ENCODE measurements around the gene BDH1.

BDH1 gene

GRCh38 chr3:197512691-197513571 lies 42.8 kb downstream of the BDH1 start:
- Histone ChIP-seq H3K4me2 (ENCODE audit: low read depth, low read length) (no peak overlapping the region), H3K36me3 (replicated peaks; ENCODE audit: insufficient read depth, low read length) (no peaks in the 10 kb centered on the region), H3K9me2 (replicated peaks; ENCODE audit: insufficient read depth, low read length) (no peaks in the 10 kb centered on the region), H3K79me2 (ENCODE audit: low read length) (no peaks in the 10 kb centered on the region), H3K27ac (ENCODE audit: low read length) (no peak overlapping the region), H3F3A (ENCODE audit: insufficient read depth, low read length) (no peaks in the 10 kb centered on the region; the same call in 1 of the 2 replicates), H3K9ac (ENCODE audit: low read length) (no peak overlapping the region), H2AFZ (ENCODE audit: low read length) (no peak overlapping the region), H3K27me3 (replicated peaks; ENCODE audit: insufficient read depth, low read length) (no peaks in the 10 kb centered on the region), H3K9me3 (replicated peaks; ENCODE audit: insufficient read depth, low read length) (no peaks in the 10 kb centered on the region), H3K4me1 (ENCODE audit: low read length) (no peaks in the 10 kb centered on the region), H4K20me1 (ENCODE audit: insufficient read depth, low read length) (no peaks in the 10 kb centered on the region), H3K4me3 (ENCODE audit: low read length) (no peak overlapping the region)
- no peak for DNase-seq
- TF ChIP-seq EZH2phosphoT487 (IDR thresholded peaks at IDR 0.05; ENCODE audit: low read length) (no peak), EZH2 (optimal IDR thresholded peaks at IDR 0.05; ENCODE audit: low read depth, low read length) (no peak), CTCF (IDR thresholded peaks at IDR 0.05; ENCODE audit: low read length) (no peak)

- peaks cover 2% of the 10 kb centered on the region; the same call in 1 of the 2 replicates for H3K4me1 ChIP-seq (ENCODE audit: low read length)
- H3K79me2 ChIP-seq (ENCODE audit: low read length) = no peaks in the 10 kb centered on the region
- no peak overlapping the region for H3K27ac ChIP-seq (ENCODE audit: low read length)
- no peaks in the 10 kb centered on the region; the same call in 1 of the 2 replicates for H3F3A ChIP-seq (ENCODE audit: insufficient read depth, low read length)
- no peaks in the 10 kb centered on the region for H3K27me3 ChIP-seq (replicated peaks; ENCODE audit: insufficient read depth, low read length)
- H3K9me2 ChIP-seq (replicated peaks; ENCODE audit: insufficient read depth, low read length) = no peaks in the 10 kb centered on the region
- H4K20me1 ChIP-seq (ENCODE audit: insufficient read depth, low read length) = no peaks in the 10 kb centered on the region
- H3K9ac ChIP-seq (ENCODE audit: low read length) = no peak overlapping the region
- H3K4me2 ChIP-seq (ENCODE audit: low read depth, low read length) = no peak overlapping the region
- no peak for TF ChIP-seq EZH2 (optimal IDR thresholded peaks at IDR 0.05; ENCODE audit: low read depth, low read length)
- TF ChIP-seq CTCF (IDR thresholded peaks at IDR 0.05; ENCODE audit: low read length) = no peak
- no peak for TF ChIP-seq EZH2phosphoT487 (IDR thresholded peaks at IDR 0.05; ENCODE audit: low read length)
- no peak for DNase-seq
- H3K4me3 ChIP-seq (ENCODE audit: low read length) = no peak overlapping the region
- no peaks in the 10 kb centered on the region for H3K36me3 ChIP-seq (replicated peaks; ENCODE audit: insufficient read depth, low read length)
- no peak overlapping the region for H2AFZ ChIP-seq (ENCODE audit: low read length)
- no peaks in the 10 kb centered on the region for H3K9me3 ChIP-seq (replicated peaks; ENCODE audit: insufficient read depth, low read length)
Observed at GRCh38 chr3:197511853-197512635, 43.7 kb downstream of the BDH1 start.

- no peaks in the 10 kb centered on the region for H3K36me3 ChIP-seq (replicated peaks; ENCODE audit: insufficient read depth, low read length)
- no peaks in the 10 kb centered on the region for H3F3A ChIP-seq (ENCODE audit: insufficient read depth, low read length)
- no peak overlapping the region for H3K4me3 ChIP-seq (ENCODE audit: low read length)
- no peaks in the 10 kb centered on the region for H3K9me2 ChIP-seq (replicated peaks; ENCODE audit: insufficient read depth, low read length)
- no peak overlapping the region for H3K27ac ChIP-seq (ENCODE audit: low read length)
- H3K4me1 ChIP-seq (ENCODE audit: low read length) = peaks cover 7% of the 10 kb centered on the region
- TF ChIP-seq CTCF (IDR thresholded peaks at IDR 0.05; ENCODE audit: low read length) (no peak), EZH2 (optimal IDR thresholded peaks at IDR 0.05; ENCODE audit: low read depth, low read length) (no peak), EZH2phosphoT487 (IDR thresholded peaks at IDR 0.05; ENCODE audit: low read length) (no peak)
- H3K9ac ChIP-seq (ENCODE audit: low read length) = no peak overlapping the region
- H3K27me3 ChIP-seq (replicated peaks; ENCODE audit: insufficient read depth, low read length) = no peaks in the 10 kb centered on the region
- no peaks in the 10 kb centered on the region for H4K20me1 ChIP-seq (ENCODE audit: insufficient read depth, low read length)
- no peaks in the 10 kb centered on the region for H3K79me2 ChIP-seq (ENCODE audit: low read length)
- no peak for DNase-seq
- H3K4me2 ChIP-seq (ENCODE audit: low read depth, low read length) = no peak overlapping the region
- no peak overlapping the region for H2AFZ ChIP-seq (ENCODE audit: low read length)
- H3K9me3 ChIP-seq (replicated peaks; ENCODE audit: insufficient read depth, low read length) = no peaks in the 10 kb centered on the region
Observed at GRCh38 chr3:197511130-197511529, 44.6 kb downstream of the BDH1 start.

Measured in MM.1S (cell line).